HEK293 (cell line): ENCODE results near the gene CADPS.

ENCODE experiments used
- CTCF ChIA-PET: fragments of 350-600 bp; formaldehyde crosslinking; extraction: SDS; loops from one replicate; lab custom pipeline; 2021; ENCODE audit warnings: antibody characterized with exemption; lab: Yijun Ruan, JAX
- POLR2A ChIA-PET: fragments of 300-600 bp; formaldehyde crosslinking; extraction: SDS; loops from one replicate; lab custom pipeline; 2020; ENCODE audit warnings: antibody characterized with exemption, inconsistent platforms; lab: Yijun Ruan, JAX
- H3K27ac ChIP-seq: fragments of 200-500 bp; sonication (Bioruptor generic); 2 replicates; pipeline ENCODE4 v1.5.1; 2014; ENCODE audit warnings: low read depth, low read length, control low read depth, inconsistent platforms; ENCODE audit errors: extremely low read depth
- H3K36me3 ChIP-seq, 2 experiments: fragments of 200-500 bp in 1 of 2; sonication (Bioruptor generic) in 1 of 2; 1 replicate in 1 of 2; 2 replicates in 1 of 2; pipeline ENCODE4 v1.5.1; 2014 to 2017; ENCODE audit warnings: inconsistent platforms in 2 of 2, low read length in 2 of 2; ENCODE audit not compliant: control insufficient read depth in 2 of 2, insufficient read depth in 1 of 2
- H3K4me1 ChIP-seq: fragments of 200-500 bp; sonication (Bioruptor generic); 2 replicates; pipeline ENCODE4 v1.5.1; 2014; ENCODE audit warnings: mild to moderate bottlenecking, low read length, inconsistent platforms; ENCODE audit not compliant: control insufficient read depth, insufficient read depth
- H3K4me3 ChIP-seq: 2 replicates; pipeline ENCODE4 v1.5.1; 2011; ENCODE audit warnings: low read depth, mild to moderate bottlenecking, control low read depth, low read length, moderate library complexity
- H3K9me3 ChIP-seq: fragments of 200-500 bp; sonication (Bioruptor generic); 2 replicates; pipeline ENCODE4 v1.5.1; 2014; ENCODE audit warnings: low read depth, low read length, inconsistent platforms; ENCODE audit not compliant: control insufficient read depth, insufficient read depth
- HIC1 ChIP-seq: fragments of 450-650 bp; formaldehyde crosslinking; IDR thresholded peaks from 2 replicates; pipeline ENCODE4 v1.5.1; 2016; ENCODE audit warnings: missing biosample characterization, missing genetic modification characterization
- YY1 ChIP-seq: fragments of 450-650 bp; formaldehyde crosslinking; IDR thresholded peaks from 2 replicates; pipeline ENCODE4 v1.5.1; 2018; ENCODE audit warnings: missing biosample characterization, missing genetic modification characterization
- ZFHX2 ChIP-seq: fragments of 450-650 bp; formaldehyde crosslinking; conservative IDR thresholded peaks from 2 replicates; pipeline ENCODE4 v1.5.1; 2016; ENCODE audit warnings: missing biosample characterization, missing genetic modification characterization
- ZFP69B ChIP-seq: fragments of 450-650 bp; formaldehyde crosslinking; IDR thresholded peaks from 2 replicates; pipeline ENCODE4 v1.5.1; 2016; ENCODE audit warnings: missing biosample characterization, missing genetic modification characterization
- ZNF132 ChIP-seq: fragments of 450-650 bp; formaldehyde crosslinking; IDR thresholded peaks from 2 replicates; pipeline ENCODE4 v1.5.1; 2017; ENCODE audit warnings: missing biosample characterization, missing genetic modification characterization, borderline replicate concordance
- ZNF133 ChIP-seq: fragments of 450-650 bp; formaldehyde crosslinking; IDR thresholded peaks from 2 replicates; pipeline ENCODE4 v1.5.1; 2016; ENCODE audit warnings: missing biosample characterization, missing genetic modification characterization
- ZNF202 ChIP-seq: fragments of 450-650 bp; formaldehyde crosslinking; IDR thresholded peaks from 2 replicates; pipeline ENCODE4 v1.5.1; 2016; ENCODE audit warnings: missing biosample characterization, missing genetic modification characterization, borderline replicate concordance
- ZNF211 ChIP-seq: fragments of 450-650 bp; formaldehyde crosslinking; IDR thresholded peaks from 2 replicates; pipeline ENCODE4 v1.5.1; 2016; ENCODE audit warnings: low read depth, missing biosample characterization, missing genetic modification characterization
- ZNF248 ChIP-seq: fragments of 450-650 bp; formaldehyde crosslinking; IDR thresholded peaks from 2 replicates; pipeline ENCODE4 v1.5.1; 2017; ENCODE audit warnings: missing biosample characterization, missing genetic modification characterization
- ZNF266 ChIP-seq: fragments of 450-650 bp; formaldehyde crosslinking; IDR thresholded peaks from 2 replicates; pipeline ENCODE4 v1.5.1; 2016; ENCODE audit warnings: missing biosample characterization, missing genetic modification characterization, low read depth
- ZNF335 ChIP-seq: fragments of 450-650 bp; formaldehyde crosslinking; conservative IDR thresholded peaks from 2 replicates; pipeline ENCODE4 v1.5.1; 2016; ENCODE audit warnings: missing biosample characterization, missing genetic modification characterization
- ZNF561 ChIP-seq: fragments of 450-650 bp; IDR thresholded peaks from 2 replicates; pipeline ENCODE4 v1.5.1; 2018; ENCODE audit warnings: missing biosample characterization, missing genetic modification characterization, borderline replicate concordance
- ZNF692 ChIP-seq: fragments of 450-650 bp; formaldehyde crosslinking; IDR thresholded peaks from 2 replicates; pipeline ENCODE4 v1.5.1; 2016; ENCODE audit warnings: missing biosample characterization, missing genetic modification characterization
- ZNF747 ChIP-seq: fragments of 450-650 bp; formaldehyde crosslinking; IDR thresholded peaks from 2 replicates; pipeline ENCODE4 v1.5.1; 2016; ENCODE audit warnings: missing biosample characterization, missing genetic modification characterization
- TF ChIP-seq, protein P1 (sequence below): fragments of 450-650 bp; formaldehyde crosslinking; IDR thresholded peaks from 2 replicates; pipeline ENCODE4 v1.5.1; 2016; ENCODE audit warnings: missing biosample characterization, missing genetic modification characterization, low read depth

The CADPS gene

DNA sequence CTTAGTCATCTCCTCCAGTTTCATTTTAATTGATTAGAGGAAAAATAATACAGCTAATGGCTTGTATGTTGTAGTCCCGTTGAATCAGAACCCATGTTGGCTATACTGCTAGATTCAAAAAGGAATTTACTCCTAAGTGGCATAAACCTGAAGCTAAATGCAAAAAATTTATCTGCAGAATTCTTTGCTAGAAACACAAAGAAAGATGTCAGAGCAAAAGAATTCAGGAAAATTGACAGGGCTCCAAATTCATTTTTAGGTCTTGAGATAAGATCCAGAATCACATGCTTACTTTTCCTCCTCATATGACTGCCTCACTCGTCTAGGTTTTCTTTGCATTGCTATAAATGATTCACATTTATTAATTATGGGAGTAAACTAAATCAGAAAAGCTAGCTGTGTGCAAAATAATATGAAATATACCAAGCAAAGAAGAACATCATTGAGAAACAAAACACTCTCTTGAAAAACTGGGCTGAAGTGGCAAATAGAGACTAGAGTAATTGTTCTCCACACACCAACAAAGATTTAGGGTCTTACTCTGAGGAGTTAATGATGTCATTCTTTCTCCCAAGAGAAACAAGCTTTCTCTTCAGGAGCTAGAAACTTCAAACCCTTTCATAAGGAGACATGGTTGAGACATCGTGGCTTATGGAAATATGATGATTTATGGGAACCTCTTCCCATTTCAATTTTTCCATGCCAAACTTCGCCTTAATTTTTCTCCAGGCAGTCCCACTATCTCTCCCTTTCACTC is 407.1 kb downstream of the CADPS start:
- Histone ChIP-seq H3K9me3 (no peaks in the 10 kb centered on the region), H3K4me1 (0 out of 2 replicates have a peak, but pooled peaks cover 4% of the 10 kb centered on the region), H3K27ac (no peak overlapping the region), H3K4me3 (no peak overlapping the region), H3K36me3 (no peaks in the 10 kb centered on the region)
- POLR2A ChIA-PET, result no interaction called here
- TF ChIP-seq, protein P1, sequence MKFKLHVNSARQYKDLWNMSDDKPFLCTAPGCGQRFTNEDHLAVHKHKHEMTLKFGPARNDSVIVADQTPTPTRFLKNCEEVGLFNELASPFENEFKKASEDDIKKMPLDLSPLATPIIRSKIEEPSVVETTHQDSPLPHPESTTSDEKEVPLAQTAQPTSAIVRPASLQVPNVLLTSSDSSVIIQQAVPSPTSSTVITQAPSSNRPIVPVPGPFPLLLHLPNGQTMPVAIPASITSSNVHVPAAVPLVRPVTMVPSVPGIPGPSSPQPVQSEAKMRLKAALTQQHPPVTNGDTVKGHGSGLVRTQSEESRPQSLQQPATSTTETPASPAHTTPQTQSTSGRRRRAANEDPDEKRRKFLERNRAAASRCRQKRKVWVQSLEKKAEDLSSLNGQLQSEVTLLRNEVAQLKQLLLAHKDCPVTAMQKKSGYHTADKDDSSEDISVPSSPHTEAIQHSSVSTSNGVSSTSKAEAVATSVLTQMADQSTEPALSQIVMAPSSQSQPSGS (tag by site-specific recombination), result peak; percentile 84
- TF ChIP-seq ZFP69B (no peak), ZNF335 (tag by site-specific recombination) (0 out of 2 replicates have a peak, but pooled peaks have one; percentile 16)
- CTCF ChIA-PET, result no interaction called here

DNA sequence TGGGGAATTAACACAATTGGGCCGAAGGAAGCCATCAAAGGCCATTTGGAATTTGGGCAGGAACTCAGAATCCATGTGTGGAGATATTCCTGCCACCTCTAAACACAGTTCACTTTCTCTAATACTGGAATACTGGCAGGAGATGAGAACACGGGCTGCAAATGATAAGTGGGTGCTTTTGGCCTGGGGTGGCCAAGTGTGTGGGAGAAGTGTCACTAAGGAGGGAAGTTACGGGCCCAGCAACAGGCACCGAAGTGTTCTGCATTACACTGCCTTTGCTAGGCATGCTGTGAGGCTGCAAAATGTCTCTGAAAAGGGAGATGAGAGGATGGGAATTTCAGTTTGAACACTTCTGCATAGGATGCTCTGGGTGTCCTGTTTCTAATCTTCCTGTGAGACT is 412.4 kb downstream of the CADPS start:
- TF ChIP-seq ZNF132 (tag by site-specific recombination), result no peak
- TF ChIP-seq ZNF211 (tag by site-specific recombination), result no peak
- no peak for TF ChIP-seq HIC1
- TF ChIP-seq ZNF133 (tag by site-specific recombination), result no peak
- TF ChIP-seq ZNF561, result no peak
- no peak for TF ChIP-seq ZNF266 (tag by site-specific recombination)
- H3K4me1 ChIP-seq, result 0 out of 2 replicates have a peak, but pooled peaks cover 4% of the 10 kb centered on the region
- H3K9me3 ChIP-seq, result no peaks in the 10 kb centered on the region
- ChIA-PET CTCF (interaction anchor here (0.6 kb wide), 1 partner anchor 32 kb away, joined by 3 read pairs; no protein-coding TSS in a partner anchor), POLR2A (no interaction called here)
- no peak overlapping the region for H3K27ac ChIP-seq
- no peaks in the 10 kb centered on the region for H3K36me3 ChIP-seq
- H3K4me3 ChIP-seq, result no peak overlapping the region

DNA sequence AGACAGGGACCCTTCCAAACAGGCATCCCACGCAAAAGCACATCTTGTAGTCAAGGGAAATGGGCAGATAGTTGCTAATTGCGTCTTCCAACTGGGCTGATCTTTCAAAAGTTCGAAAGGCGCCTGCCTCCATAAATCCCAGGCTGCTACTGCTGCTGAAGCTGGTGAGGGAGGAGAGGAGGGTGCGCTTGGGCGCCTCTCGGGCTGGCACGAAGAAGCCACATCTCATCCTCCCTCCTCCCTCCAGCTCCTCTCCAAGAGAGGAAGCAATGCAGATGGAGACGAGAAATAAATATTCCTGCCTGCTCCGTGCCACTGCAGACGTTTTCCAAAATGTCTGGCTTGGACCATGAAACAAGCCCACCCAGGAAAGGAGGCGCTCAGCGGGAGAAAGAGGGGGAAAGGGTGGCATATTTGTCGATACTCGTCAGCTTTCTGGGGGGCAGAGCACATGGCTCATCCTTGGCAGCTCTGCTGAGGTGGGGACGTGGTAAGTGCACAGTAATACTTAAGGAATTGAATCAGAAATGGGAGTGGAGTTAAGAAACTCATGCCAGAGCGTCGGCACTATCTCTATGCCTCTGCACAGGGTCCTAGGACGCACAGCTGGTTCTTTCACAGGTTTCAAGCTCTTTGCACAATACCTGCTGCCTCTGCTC is 413.0 kb downstream of the CADPS start:
- TF ChIP-seq HIC1, result no peak
- no peak for TF ChIP-seq ZNF692 (tag by site-specific recombination)
- no peak for TF ChIP-seq ZNF132 (tag by site-specific recombination)
- TF ChIP-seq YY1, result no peak
- TF ChIP-seq ZNF133 (tag by site-specific recombination), result no peak
- no peak for TF ChIP-seq ZFHX2 (tag by site-specific recombination)
- TF ChIP-seq ZNF747 (tag by site-specific recombination), result no peak
- TF ChIP-seq ZNF248 (tag by site-specific recombination), result no peak
- no peak for TF ChIP-seq ZNF202 (tag by site-specific recombination)
- no peak for TF ChIP-seq ZNF266 (tag by site-specific recombination)
- POLR2A ChIA-PET, result no interaction called here
- Histone ChIP-seq H3K27ac (no peak overlapping the region), H3K9me3 (no peaks in the 10 kb centered on the region), H3K4me1 (0 out of 2 replicates have a peak, but pooled peaks cover 2% of the 10 kb centered on the region), H3K4me3 (no peak overlapping the region), H3K36me3 (no peaks in the 10 kb centered on the region)
- CTCF ChIA-PET, result interaction anchor here (0.6 kb wide), 1 partner anchor 33 kb away, joined by 3 read pairs; no protein-coding TSS in a partner anchor
